GM04504 (cell line): ENCODE data around the gene UNC13C.
"Not testable (repeated sequence)": the region's sequence is repeated elsewhere in the genome, so short reads cannot be mapped to it uniquely, and the experiment has no call there.

Source experiments
- DNase-seq: peaks from one replicate; pipeline ENCODE4 v3.0.0-alpha.2; 2012; ENCODE audit warnings: low read depth

UNC13C gene

GRCh38 chr15:54304321-54304720, 326.1 kb downstream of the UNC13C start:
- DNase-seq: no peak

- no peak for DNase-seq
These were observed 326.9 kb downstream of the UNC13C start for GRCh38 chr15:54305138-54305537.

- DNase-seq: no peak
These were observed 329.1 kb downstream of the UNC13C start for GRCh38 chr15:54307252-54307902.

- DNase-seq: no peak
These were observed 329.7 kb downstream of the UNC13C start for GRCh38 chr15:54307926-54308325.

GRCh38 chr15:54312528-54312927, 334.3 kb downstream of the UNC13C start:
- DNase-seq: no peak

- no peak for DNase-seq
These were observed 343.2 kb downstream of the UNC13C start for GRCh38 chr15:54321426-54321825.

GRCh38 chr15:54322341-54322740, 344.1 kb downstream of the UNC13C start:
- DNase-seq: no peak

GRCh38 chr15:54345301-54345700, 367.1 kb downstream of the UNC13C start:
- no peak for DNase-seq

GRCh38 chr15:54345827-54346226, 367.6 kb downstream of the UNC13C start:
- DNase-seq: no peak

GRCh38 chr15:54347082-54347827, 369.0 kb downstream of the UNC13C start:
- no peak for DNase-seq

- DNase-seq: no peak
These were observed 375.5 kb downstream of the UNC13C start for GRCh38 chr15:54353726-54354125.

- DNase-seq: no peak
These were observed 376.1 kb downstream of the UNC13C start for GRCh38 chr15:54354341-54354740.

GRCh38 chr15:54364961-54365360, 386.7 kb downstream of the UNC13C start:
- no peak for DNase-seq

- no peak for DNase-seq
These were observed 395.1 kb downstream of the UNC13C start for GRCh38 chr15:54373332-54373731.

GRCh38 chr15:54374184-54374952, 396.1 kb downstream of the UNC13C start:
- DNase-seq: no peak

GRCh38 chr15:54387799-54388198, 409.6 kb downstream of the UNC13C start:
- DNase-seq: no peak

GRCh38 chr15:54388746-54389145, 410.5 kb downstream of the UNC13C start:
- DNase-seq: no peak

GRCh38 chr15:54410481-54410880, 432.2 kb downstream of the UNC13C start:
- DNase-seq: no peak

- no peak for DNase-seq
These were observed 445.9 kb downstream of the UNC13C start for GRCh38 chr15:54424171-54424570.

- no peak for DNase-seq
These were observed 450.4 kb downstream of the UNC13C start for GRCh38 chr15:54428596-54428995.

GRCh38 chr15:54450288-54450687, 472.0 kb downstream of the UNC13C start:
- DNase-seq: not testable (repeated sequence)

- DNase-seq: no peak
These were observed 478.2 kb downstream of the UNC13C start for GRCh38 chr15:54456413-54456812.

- no peak for DNase-seq
These were observed 484.3 kb downstream of the UNC13C start for GRCh38 chr15:54462511-54462913.
